ENCODE results near the gene LRRC15.
A peak's percentile ranks its signal among the peaks of the same experiment; 100 is the strongest.

Gene LRRC15

DNA sequence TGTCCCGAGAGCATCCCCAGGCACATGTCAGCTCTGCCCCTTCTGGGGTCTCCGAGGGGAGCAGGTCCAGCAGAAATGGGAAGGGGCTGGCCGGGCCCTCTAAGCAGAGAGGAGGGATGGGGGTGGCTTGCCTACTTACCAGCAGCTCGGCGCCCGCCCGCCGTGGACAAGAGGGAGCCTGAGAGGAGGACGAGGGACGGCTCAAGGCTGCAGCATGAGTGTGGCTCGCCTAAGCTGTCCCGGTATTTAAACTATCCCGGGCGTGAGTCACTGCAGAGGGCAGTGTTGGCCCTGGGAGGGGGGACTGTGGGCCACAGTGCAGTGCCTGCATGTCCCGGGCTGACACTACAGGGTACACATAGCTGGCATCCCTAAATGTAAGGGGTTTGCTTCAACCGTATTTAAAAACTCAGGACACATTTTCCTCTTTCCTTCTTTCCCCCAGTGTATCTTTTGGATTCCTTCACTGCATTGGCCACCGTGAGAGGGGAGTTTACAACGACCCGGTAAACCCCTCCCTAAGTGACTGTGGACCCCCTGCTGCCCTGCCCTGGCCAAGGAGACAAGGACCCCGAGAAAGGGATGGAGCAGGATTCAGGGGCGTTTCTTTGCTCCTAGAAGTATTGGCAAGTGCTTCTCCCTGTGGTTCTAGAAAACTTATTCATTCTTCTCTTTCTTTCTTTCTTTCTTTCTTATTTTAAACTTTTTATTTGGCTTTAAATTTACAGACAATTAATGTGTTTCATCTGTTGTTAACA lies at the start of gene LRRC15:
Gene LRRC15 (minus strand): TSS at position 222 of the 758 bp plus-strand sequence. CDS start 8,700 bp downstream, outside the sequence.
- no peaks in the 10 kb centered on the region for H3K36me3 ChIP-seq (ENCODE audit: control insufficient read depth, low read depth, low read length)
- H3K27me3 ChIP-seq (ENCODE audit: control insufficient read depth, insufficient read depth, low read length), result peaks cover 14% of the 10 kb centered on the region
- H3K9ac ChIP-seq (ENCODE audit: low read length), result no peak within 1 kb of the TSS
- peak within 1 kb of the TSS; percentile 52 for H3K4me3 ChIP-seq (ENCODE audit: low read length)
- no peak within 1 kb of the TSS for H3K27ac ChIP-seq (ENCODE audit: low read length)
- peaks cover 11% of the 10 kb centered on the region for H3K4me1 ChIP-seq (ENCODE audit: control insufficient read depth, low read depth, low read length)
- H3K9me3 ChIP-seq (ENCODE audit: control insufficient read depth, low read depth, low read length), result no peaks in the 10 kb centered on the region

DNA sequence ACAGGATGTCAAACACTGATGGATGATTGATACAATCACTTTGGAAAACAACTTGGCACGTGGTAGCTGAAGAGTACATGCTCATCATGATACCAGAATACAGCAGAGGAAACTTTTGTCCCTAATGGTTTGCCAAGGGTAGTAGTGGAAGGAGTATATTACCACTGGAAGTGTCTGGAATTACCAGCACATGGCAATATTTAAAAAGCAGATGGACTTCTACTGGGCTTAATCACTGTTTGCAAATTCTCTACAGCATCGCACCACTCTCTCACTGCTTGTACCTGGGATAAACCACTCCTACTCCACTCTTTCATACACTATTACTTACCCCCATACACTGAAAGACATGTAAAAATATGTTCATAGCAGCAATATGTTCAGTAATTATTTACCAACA lies 49.1 kb upstream of the LRRC15 start:
- Histone ChIP-seq H3K4me3 (ENCODE audit: low read length) (no peak overlapping the region), H3K9me3 (ENCODE audit: control insufficient read depth, low read depth, low read length) (no peaks in the 10 kb centered on the region), H3K9ac (ENCODE audit: low read length) (no peak overlapping the region), H3K27ac (ENCODE audit: low read length) (no peak overlapping the region), H3K4me1 (ENCODE audit: control insufficient read depth, low read depth, low read length) (no peaks in the 10 kb centered on the region), H3K36me3 (ENCODE audit: control insufficient read depth, low read depth, low read length) (peaks cover 38% of the 10 kb centered on the region), H3K27me3 (ENCODE audit: control insufficient read depth, insufficient read depth, low read length) (no peaks in the 10 kb centered on the region)

DNA sequence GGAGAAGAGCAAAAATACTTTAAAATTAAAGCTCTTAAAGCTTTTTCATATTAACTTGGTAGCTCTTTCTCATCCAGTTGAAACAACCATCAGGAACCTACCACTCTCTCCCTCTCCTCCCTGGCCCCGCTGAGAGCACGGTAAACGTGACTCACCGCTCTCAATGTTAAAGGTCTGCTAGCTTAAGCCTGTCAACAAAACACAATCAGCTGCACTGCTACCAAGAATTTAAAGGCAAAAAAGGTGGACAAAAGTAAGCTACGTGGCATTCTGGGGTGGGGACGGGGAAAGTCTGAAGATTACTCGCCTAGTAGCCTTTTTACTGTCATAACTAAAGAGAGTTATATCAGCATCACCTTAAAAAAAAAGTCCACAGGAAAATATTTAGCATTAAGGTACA lies 37.9 kb upstream of the LRRC15 start:
- H3K27ac ChIP-seq (ENCODE audit: low read length), result no peak overlapping the region
- H3K36me3 ChIP-seq (ENCODE audit: control insufficient read depth, low read depth, low read length), result peaks cover 26% of the 10 kb centered on the region
- H3K27me3 ChIP-seq (ENCODE audit: control insufficient read depth, insufficient read depth, low read length), result no peaks in the 10 kb centered on the region
- H3K9me3 ChIP-seq (ENCODE audit: control insufficient read depth, low read depth, low read length), result no peaks in the 10 kb centered on the region
- H3K9ac ChIP-seq (ENCODE audit: low read length), result no peak overlapping the region
- no peaks in the 10 kb centered on the region for H3K4me1 ChIP-seq (ENCODE audit: control insufficient read depth, low read depth, low read length)
- no peak overlapping the region for H3K4me3 ChIP-seq (ENCODE audit: low read length)

DNA sequence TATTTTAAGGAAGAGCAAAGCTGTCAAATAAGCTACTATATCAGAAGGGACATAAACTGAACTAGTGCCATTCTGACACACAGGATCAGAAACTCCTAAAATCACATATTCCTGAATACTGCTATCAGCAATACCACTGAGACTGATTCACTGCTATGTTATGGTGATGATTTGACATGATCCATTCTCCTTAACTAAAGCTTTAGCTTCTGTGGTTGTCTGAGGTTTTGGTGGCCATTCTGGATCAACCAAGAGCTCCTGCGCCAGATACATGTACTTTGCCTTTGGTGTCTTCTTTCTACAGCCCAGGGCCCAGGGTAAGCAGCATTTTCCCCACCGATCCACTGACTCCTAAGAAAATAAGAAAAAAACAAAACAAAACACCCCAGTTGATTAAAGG lies 36.2 kb upstream of the LRRC15 start:
- no peaks in the 10 kb centered on the region for H3K4me1 ChIP-seq (ENCODE audit: control insufficient read depth, low read depth, low read length)
- H3K4me3 ChIP-seq (ENCODE audit: low read length), result no peak overlapping the region

DNA sequence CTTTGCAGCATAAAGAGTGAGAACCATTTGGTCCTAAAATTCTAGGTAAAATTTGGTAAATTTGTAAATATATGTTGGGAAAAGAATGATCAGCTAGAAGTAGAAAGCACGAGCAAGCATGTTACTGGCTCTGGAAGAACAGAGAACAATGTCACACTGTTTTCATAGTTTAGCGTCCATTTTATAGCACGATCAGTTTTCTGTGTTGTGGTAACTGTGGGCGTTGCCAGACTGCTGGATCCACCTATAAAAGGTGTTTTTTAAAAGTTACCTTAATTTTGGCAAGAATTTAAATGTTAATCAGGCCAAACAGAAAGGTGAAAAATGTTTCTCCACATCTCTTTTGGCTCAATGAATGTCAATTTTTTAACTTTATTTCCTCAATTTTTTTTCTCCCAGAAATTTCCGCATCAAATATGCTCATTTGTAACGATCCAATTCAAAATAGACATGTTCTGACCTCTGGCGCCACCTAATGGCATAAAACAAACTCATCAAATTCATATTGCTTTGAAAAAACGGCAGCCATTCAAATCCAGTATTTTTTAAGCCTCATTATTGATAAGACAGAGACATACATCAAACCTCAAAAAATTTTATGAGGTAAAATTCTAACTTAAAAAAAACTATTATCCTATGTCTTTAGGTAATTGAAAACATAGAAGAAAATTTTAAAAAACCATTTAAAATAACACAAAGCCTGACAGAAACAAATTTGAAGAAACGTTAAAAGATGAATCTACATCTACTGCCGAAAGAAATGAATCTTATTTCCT lies 35.0 kb upstream of the LRRC15 start:
- no peaks in the 10 kb centered on the region for H3K4me1 ChIP-seq (ENCODE audit: control insufficient read depth, low read depth, low read length)
- no peak overlapping the region for H3K9ac ChIP-seq (ENCODE audit: low read length)
- H3K36me3 ChIP-seq (ENCODE audit: control insufficient read depth, low read depth, low read length), result peaks cover 18% of the 10 kb centered on the region
- H3K27me3 ChIP-seq (ENCODE audit: control insufficient read depth, insufficient read depth, low read length), result no peaks in the 10 kb centered on the region
- no peak overlapping the region for H3K27ac ChIP-seq (ENCODE audit: low read length)
- no peak overlapping the region for H3K4me3 ChIP-seq (ENCODE audit: low read length)
- no peaks in the 10 kb centered on the region for H3K9me3 ChIP-seq (ENCODE audit: control insufficient read depth, low read depth, low read length)

More for the DNA sequence above, 36.2 kb upstream of the LRRC15 start:
- no peak overlapping the region for H3K9ac ChIP-seq (ENCODE audit: low read length)
- no peaks in the 10 kb centered on the region for H3K9me3 ChIP-seq (ENCODE audit: control insufficient read depth, low read depth, low read length)
- no peak overlapping the region for H3K27ac ChIP-seq (ENCODE audit: low read length)
- peaks cover 18% of the 10 kb centered on the region for H3K36me3 ChIP-seq (ENCODE audit: control insufficient read depth, low read depth, low read length)
- no peaks in the 10 kb centered on the region for H3K27me3 ChIP-seq (ENCODE audit: control insufficient read depth, insufficient read depth, low read length)

DNA sequence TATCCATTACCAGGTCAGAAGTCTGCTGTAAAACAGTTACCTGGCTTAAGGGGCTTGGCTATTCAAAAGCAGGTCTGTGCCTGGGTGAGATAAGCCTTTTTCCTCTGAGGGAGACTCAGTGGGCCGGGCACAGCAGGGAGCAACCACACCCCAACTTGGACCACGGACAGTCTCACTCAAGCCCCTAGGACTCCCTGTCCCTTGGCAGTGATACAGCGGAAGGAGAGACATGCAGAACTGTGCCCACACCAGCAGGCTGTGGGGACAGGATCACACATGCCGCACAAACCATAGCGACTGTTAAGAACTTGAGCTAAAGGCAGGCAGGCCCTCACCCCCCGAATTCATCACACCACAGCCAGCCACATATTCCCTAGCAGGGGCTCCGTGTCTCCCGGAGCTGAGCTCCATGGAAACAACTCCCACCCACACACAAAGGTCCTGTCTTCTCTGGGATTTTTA lies 32.4 kb upstream of the LRRC15 start:
- no peak overlapping the region for H3K4me3 ChIP-seq (ENCODE audit: low read length)
- H3K9ac ChIP-seq (ENCODE audit: low read length), result no peak overlapping the region
- H3K27ac ChIP-seq (ENCODE audit: low read length), result no peak overlapping the region
- H3K27me3 ChIP-seq (ENCODE audit: control insufficient read depth, insufficient read depth, low read length), result no peaks in the 10 kb centered on the region
- H3K9me3 ChIP-seq (ENCODE audit: control insufficient read depth, low read depth, low read length), result no peaks in the 10 kb centered on the region
- H3K36me3 ChIP-seq (ENCODE audit: control insufficient read depth, low read depth, low read length), result peaks cover 10% of the 10 kb centered on the region
- no peaks in the 10 kb centered on the region for H3K4me1 ChIP-seq (ENCODE audit: control insufficient read depth, low read depth, low read length)

DNA sequence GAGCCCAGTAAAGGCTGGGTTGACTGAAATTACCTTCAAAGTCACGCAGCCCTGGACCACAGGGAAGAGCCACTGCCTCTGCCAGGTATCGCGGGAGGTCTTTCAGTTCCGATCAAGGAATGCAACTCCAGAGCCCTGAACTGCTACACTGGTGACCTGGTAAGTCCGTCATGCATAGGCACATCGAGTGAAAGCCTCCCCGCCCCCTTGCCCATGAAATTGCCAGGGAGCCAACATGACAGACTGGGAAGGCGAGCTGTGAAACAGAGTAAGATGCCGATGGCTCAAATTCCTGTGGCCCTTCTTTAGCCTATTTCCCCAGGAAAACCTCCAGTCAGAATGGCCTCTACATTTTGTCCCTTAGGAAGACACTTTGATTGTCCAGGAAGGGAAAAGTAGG lies 31.8 kb upstream of the LRRC15 start:
- peaks cover 10% of the 10 kb centered on the region for H3K36me3 ChIP-seq (ENCODE audit: control insufficient read depth, low read depth, low read length)
- no peak overlapping the region for H3K4me3 ChIP-seq (ENCODE audit: low read length)
- peaks cover 3% of the 10 kb centered on the region for H3K4me1 ChIP-seq (ENCODE audit: control insufficient read depth, low read depth, low read length)
- no peak overlapping the region for H3K9ac ChIP-seq (ENCODE audit: low read length)
- no peaks in the 10 kb centered on the region for H3K27me3 ChIP-seq (ENCODE audit: control insufficient read depth, insufficient read depth, low read length)
- no peaks in the 10 kb centered on the region for H3K9me3 ChIP-seq (ENCODE audit: control insufficient read depth, low read depth, low read length)
- H3K27ac ChIP-seq (ENCODE audit: low read length), result no peak overlapping the region

DNA sequence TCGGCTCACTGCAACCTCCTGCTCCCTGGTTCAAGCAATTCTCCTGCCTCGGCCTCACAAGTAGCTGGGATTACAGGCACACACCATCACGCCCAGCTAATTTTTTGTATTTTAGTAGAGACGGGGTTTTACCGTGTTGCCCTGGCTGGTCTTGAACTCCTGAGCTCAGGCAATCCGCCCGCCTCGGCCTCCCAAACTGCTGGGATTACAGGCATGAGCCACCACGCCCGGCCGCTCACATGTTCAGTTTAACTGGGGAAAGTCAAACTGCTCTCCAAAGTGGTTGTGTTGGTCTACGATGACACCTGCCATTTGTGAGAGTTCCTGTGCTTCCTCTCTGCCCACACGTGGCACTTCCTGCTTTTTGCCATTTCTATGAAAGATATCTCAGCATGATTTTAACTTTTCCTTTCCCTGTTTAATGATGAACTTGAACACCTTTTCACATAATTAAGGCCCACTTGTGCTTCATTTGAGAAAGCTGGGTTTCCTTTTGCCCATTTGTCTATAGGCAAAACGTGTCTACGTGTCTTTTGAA lies 30.4 kb upstream of the LRRC15 start:
- peaks cover 7% of the 10 kb centered on the region for H3K36me3 ChIP-seq (ENCODE audit: control insufficient read depth, low read depth, low read length)
- H3K27me3 ChIP-seq (ENCODE audit: control insufficient read depth, insufficient read depth, low read length), result no peaks in the 10 kb centered on the region
- no peaks in the 10 kb centered on the region for H3K9me3 ChIP-seq (ENCODE audit: control insufficient read depth, low read depth, low read length)
- H3K27ac ChIP-seq (ENCODE audit: low read length), result no peak overlapping the region
- no peak overlapping the region for H3K9ac ChIP-seq (ENCODE audit: low read length)
- H3K4me3 ChIP-seq (ENCODE audit: low read length), result no peak overlapping the region
- H3K4me1 ChIP-seq (ENCODE audit: control insufficient read depth, low read depth, low read length), result peaks cover 11% of the 10 kb centered on the region

DNA sequence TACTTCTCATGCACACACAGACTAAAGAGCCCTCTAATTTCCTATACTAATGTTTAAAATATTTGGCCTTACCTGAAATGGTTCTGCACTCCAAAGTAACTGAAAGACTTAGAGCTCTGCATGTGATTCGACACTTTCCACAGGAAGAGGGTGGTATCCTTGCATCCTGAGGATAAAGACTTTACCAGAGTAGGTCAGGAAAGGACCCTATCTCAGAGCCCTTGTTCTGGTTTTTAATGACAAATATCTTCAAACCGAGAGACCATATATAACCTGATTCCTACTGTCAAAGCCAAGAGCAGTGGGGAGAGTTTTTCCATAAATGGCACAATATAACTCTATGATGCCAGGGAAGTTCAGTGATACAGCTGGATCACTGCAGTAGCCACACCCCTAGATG lies 29.6 kb upstream of the LRRC15 start, which contains the start of gene GP5:
Gene GP5 (minus strand): TSS at position 101 of the 400 bp plus-strand sequence. CDS start 984 bp downstream, outside the sequence.
- Histone ChIP-seq H3K27me3 (ENCODE audit: control insufficient read depth, insufficient read depth, low read length) (no peaks in the 10 kb centered on the region), H3K9me3 (ENCODE audit: control insufficient read depth, low read depth, low read length) (no peaks in the 10 kb centered on the region), H3K27ac (ENCODE audit: low read length) (no peak within 1 kb of the TSS), H3K36me3 (ENCODE audit: control insufficient read depth, low read depth, low read length) (peaks cover 4% of the 10 kb centered on the region), H3K4me1 (ENCODE audit: control insufficient read depth, low read depth, low read length) (peaks cover 11% of the 10 kb centered on the region), H3K9ac (ENCODE audit: low read length) (no peak within 1 kb of the TSS), H3K4me3 (ENCODE audit: low read length) (no peak within 1 kb of the TSS)

DNA sequence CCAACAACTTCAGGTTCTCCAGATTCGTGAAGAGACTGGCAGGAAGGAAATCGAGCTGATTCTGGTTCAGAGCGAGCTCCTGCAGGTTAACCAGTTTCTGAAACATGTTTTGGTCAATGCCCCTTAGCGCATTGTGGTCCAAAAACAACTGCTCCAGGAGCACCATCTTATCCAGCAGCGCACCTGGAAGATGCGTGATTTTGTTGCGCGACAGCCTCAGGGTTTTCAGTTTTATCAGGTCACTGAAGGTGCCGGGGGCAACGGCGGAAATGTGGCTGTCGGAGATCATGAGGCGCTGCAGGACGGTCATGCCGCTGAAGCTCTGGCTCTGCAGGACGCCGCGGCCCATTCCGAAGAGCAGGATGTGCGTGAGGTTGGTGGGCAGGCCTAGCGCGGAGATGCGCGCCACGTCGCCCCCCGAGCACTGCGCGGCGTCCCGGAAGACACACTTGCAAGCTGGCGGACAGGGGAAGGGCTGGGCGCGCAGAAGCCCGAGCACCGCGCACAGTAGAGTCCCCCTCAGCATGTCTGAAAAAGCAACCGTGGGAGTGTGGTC lies 28.3 kb upstream of the LRRC15 start:
- Histone ChIP-seq H3K9me3 (ENCODE audit: control insufficient read depth, low read depth, low read length) (no peaks in the 10 kb centered on the region), H3K4me1 (ENCODE audit: control insufficient read depth, low read depth, low read length) (peaks cover 11% of the 10 kb centered on the region), H3K36me3 (ENCODE audit: control insufficient read depth, low read depth, low read length) (peaks cover under 1% of the 10 kb centered on the region), H3K9ac (ENCODE audit: low read length) (no peak overlapping the region), H3K27ac (ENCODE audit: low read length) (no peak overlapping the region), H3K27me3 (ENCODE audit: control insufficient read depth, insufficient read depth, low read length) (no peaks in the 10 kb centered on the region), H3K4me3 (ENCODE audit: low read length) (no peak overlapping the region)

Data from iPS-18a (cell line).